Fibroblast of skin of back (primary cell): ENCODE data around the gene CIAO3.

Source experiments
- DNase-seq: peaks from one replicate; pipeline ENCODE4 v3.0.0-alpha.2; 2013

Gene CIAO3

GRCh38 chr16:734208-734980 is 6.4 kb downstream of the CIAO3 start:
- DNase-seq = no peak

GRCh38 chr16:733382-734207 is 7.2 kb downstream of the CIAO3 start:
- DNase-seq = no peak

GRCh38 chr16:732936-733335 is 7.9 kb downstream of the CIAO3 start:
- no peak for DNase-seq

- no peak for DNase-seq
These were observed 8.5 kb downstream of the CIAO3 start for GRCh38 chr16:732332-732731.

GRCh38 chr16:730666-731509 is 9.9 kb downstream of the CIAO3 start:
- no peak for DNase-seq

GRCh38 chr16:729768-730665 is 10.8 kb downstream of the CIAO3 start:
- no peak for DNase-seq

GRCh38 chr16:728890-729744 is 11.7 kb downstream of the CIAO3 start:
- no peak for DNase-seq

GRCh38 chr16:728131-728889 is 12.5 kb downstream of the CIAO3 start:
- DNase-seq = peak; percentile 76

- DNase-seq = no peak
These were observed 13.4 kb downstream of the CIAO3 start for GRCh38 chr16:727291-727977.

- DNase-seq = peak; percentile 37
These were observed 14.1 kb downstream of the CIAO3 start, which contains the start of the genes CCDC78 and HAGHL for GRCh38 chr16:726438-727290. TSS of gene CCDC78 (minus strand) at chr16:726443. CDS start at chr16:726367, 76 bp downstream. TSS of gene HAGHL (plus strand) at chr16:727106. CDS start at chr16:727510, 404 bp downstream.

- DNase-seq = no peak
These were observed 14.7 kb downstream of the CIAO3 start for GRCh38 chr16:726188-726437.

- no peak for DNase-seq
These were observed 15.2 kb downstream of the CIAO3 start for GRCh38 chr16:725463-726187.

- no peak for DNase-seq
These were observed 15.8 kb downstream of the CIAO3 start for GRCh38 chr16:725041-725376.

- DNase-seq = no peak
These were observed 16.4 kb downstream of the CIAO3 start for GRCh38 chr16:724188-725040.

- no peak for DNase-seq
These were observed 17.1 kb downstream of the CIAO3 start for GRCh38 chr16:723695-724094.

GRCh38 chr16:722835-723633 is 17.8 kb downstream of the CIAO3 start:
- no peak for DNase-seq
